MCF 10A (cell line): ENCODE results near the gene FAM219A. TPM values are rescaled to one million over a fixed set of nuclear protein-coding genes. Genes with fewer than 3 reads are reported as not detected.

Source experiments
- Bru-seq: library from RNA; stranded (reverse); fragments of 400-500 nt; gene quantifications from one replicate; lab custom pipeline; 2021; lab: Mats Ljungman, UMichigan
- BruChase-seq, 2 experiments: library from RNA; stranded (reverse); fragments of 400-500 nt; gene quantifications; one replicate each; lab custom pipeline; 2021; lab: Mats Ljungman, UMichigan
- BruUV-seq: library from RNA; stranded (reverse); fragments of 400-500 nt; replicated peaks from 2 replicates; lab custom pipeline; 2021; lab: Mats Ljungman, UMichigan
- CTCF ChIA-PET: fragments of 300-600 bp; sonication (Branson Sonifier 250); formaldehyde crosslinking; extraction: SDS; loops from one replicate; lab custom pipeline; 2021; ENCODE audit warnings: antibody characterized with exemption, inconsistent platforms; lab: Yijun Ruan, JAX
- POLR2A ChIA-PET: fragments of 300-600, 350-650 bp; sonication (Branson Sonifier 250); formaldehyde crosslinking; extraction: SDS; loops from one replicate; lab custom pipeline; 2020; ENCODE audit warnings: antibody characterized with exemption, inconsistent platforms; lab: Yijun Ruan, JAX
- DNase-seq: peaks from one replicate; pipeline ENCODE4 v3.0.0-alpha.2; 2018; ENCODE audit not compliant: unreplicated experiment
- H3K27ac Mint-ChIP-seq: one replicate; pipeline ENCODE4 v1.8.0; 2022; ENCODE audit warnings: mild to moderate bottlenecking, low read depth, mixed read lengths; ENCODE audit not compliant: unreplicated experiment
- H3K27me3 Mint-ChIP-seq: one replicate; pipeline ENCODE4 v1.8.0; 2022; ENCODE audit warnings: mixed read lengths; ENCODE audit not compliant: insufficient read depth, unreplicated experiment
- H3K36me3 Mint-ChIP-seq: one replicate; pipeline ENCODE4 v1.8.0; 2022; ENCODE audit warnings: mild to moderate bottlenecking, moderate library complexity, mixed read lengths; ENCODE audit not compliant: insufficient read depth, unreplicated experiment
- H3K4me1 Mint-ChIP-seq: one replicate; pipeline ENCODE4 v1.8.0; 2022; ENCODE audit warnings: mixed read lengths; ENCODE audit not compliant: insufficient read depth, unreplicated experiment
- H3K4me3 Mint-ChIP-seq: one replicate; pipeline ENCODE4 v1.8.0; 2022; ENCODE audit warnings: mild to moderate bottlenecking, moderate library complexity, mixed read lengths; ENCODE audit not compliant: unreplicated experiment
- H3K9me3 Mint-ChIP-seq: one replicate; pipeline ENCODE4 v1.8.0; 2022; ENCODE audit warnings: mixed read lengths; ENCODE audit not compliant: unreplicated experiment
- intact Hi-C: fragments of 100-400 bp; cut with micrococcal nuclease; formaldehyde crosslinking; loops from 2 replicates; pipeline ENCODE4 v1.14.1; 2022
- long read RNA-seq: library from polyadenylated mRNA; stranded (forward); transcript quantifications from one replicate; pipeline ENCODE4 v2.0.0, GENCODE V29; 2022
- total RNA-seq: library from RNA; stranded (reverse); gene quantifications from 2 replicates; pipeline ENCODE4 v1.2.3, GENCODE V29; 2022
- TF ChIP-seq, protein P1 (sequence below): fragments of 200-600 bp; IDR thresholded peaks from one replicate; pipeline ENCODE4 v1.8.0; 2022; ENCODE audit warnings: antibody characterized with exemption, mild to moderate bottlenecking; ENCODE audit not compliant: unreplicated experiment

Gene FAM219A, protein sequence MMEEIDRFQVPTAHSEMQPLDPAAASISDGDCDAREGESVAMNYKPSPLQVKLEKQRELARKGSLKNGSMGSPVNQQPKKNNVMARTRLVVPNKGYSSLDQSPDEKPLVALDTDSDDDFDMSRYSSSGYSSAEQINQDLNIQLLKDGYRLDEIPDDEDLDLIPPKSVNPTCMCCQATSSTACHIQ
- total RNA-seq (19.3 and 20.3 TPM in 2 replicates), Bru-seq, nascent RNA (percentile 75 among the genes with signal in this experiment), BruChase-seq, experiment 1, labeled RNA remaining after a 6-hour chase (percentile 89 among the genes with signal in this experiment), BruChase-seq, experiment 2, labeled RNA remaining after a 2-hour chase (percentile 85 among the genes with signal in this experiment)
- long read RNA-seq, partial matches to known transcripts: 0 of 15 reads
- long read RNA-seq, other reads (novel, unspliced or antisense): 12 of 15 reads

DNA sequence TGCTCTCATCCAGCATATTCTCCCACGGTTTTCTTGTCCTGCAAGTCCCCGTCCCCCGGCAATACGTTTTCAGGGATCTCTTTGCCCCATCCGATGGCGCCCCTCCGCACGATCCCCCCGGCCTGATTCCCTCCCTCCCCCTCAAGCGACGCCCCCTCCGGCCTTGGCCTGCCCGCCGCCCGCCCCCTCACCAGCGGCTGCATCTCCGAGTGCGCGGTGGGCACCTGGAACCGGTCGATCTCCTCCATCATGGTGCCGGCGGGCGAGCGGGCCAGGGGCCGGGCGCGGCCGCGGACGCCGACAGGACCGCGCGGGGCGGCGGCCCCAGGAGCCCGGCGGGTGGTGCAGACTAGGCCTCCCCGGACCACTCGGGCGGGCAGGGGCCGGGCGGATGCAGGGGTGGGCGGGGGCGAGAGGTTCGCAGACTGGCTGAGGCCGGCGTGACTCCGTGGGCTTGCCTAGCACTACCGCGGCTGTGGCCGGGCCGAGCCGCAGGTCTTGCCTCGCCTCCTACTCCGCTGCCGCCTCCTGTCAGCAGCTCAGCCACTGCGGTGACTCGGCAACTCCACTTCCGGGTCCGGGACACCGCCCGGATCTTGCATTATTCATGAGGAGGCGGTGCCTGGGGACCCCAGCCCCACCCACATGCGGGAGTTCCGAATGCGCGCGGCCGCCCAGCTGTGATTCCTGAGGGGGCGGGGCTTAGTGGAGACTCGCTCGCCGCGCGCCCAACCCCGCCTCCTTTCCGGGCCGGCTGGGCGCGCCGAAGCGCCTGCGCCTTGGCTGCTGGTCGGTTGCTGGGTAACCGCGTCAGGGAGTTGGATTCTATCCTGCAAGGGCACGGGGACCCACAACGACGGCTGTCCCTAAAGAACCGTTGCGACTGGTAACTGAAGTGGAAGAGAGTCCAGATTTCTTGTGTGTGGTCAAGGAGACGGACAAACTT, at the start of gene FAM219A, which contains the start of gene DNAI1:
Gene FAM219A (minus strand): TSS at position 558 of the 946 bp plus-strand sequence. CDS start 307 bp downstream, at position 251.
Gene DNAI1 (plus strand): TSS at position 793 of the 946 bp plus-strand sequence. CDS start 201 bp downstream, outside the sequence.
- H3K4me1 Mint-ChIP-seq: peaks cover 37% of the 10 kb centered on the region
- ChIA-PET CTCF (interaction anchor here (7.6 kb wide), 1 partner anchor 54 kb away, joined by 22 read pairs; no protein-coding TSS in a partner anchor), POLR2A (interaction anchor here (0.6 to 1.3 kb wide), 9 partner anchors 9 to 188 kb away, joined by 3 to 4 read pairs (median 3); partner anchors contain the start of genes DCTN3 and GALT)
- peaks cover 7% of the 10 kb centered on the region for H3K36me3 Mint-ChIP-seq
- TF ChIP-seq, protein P1, sequence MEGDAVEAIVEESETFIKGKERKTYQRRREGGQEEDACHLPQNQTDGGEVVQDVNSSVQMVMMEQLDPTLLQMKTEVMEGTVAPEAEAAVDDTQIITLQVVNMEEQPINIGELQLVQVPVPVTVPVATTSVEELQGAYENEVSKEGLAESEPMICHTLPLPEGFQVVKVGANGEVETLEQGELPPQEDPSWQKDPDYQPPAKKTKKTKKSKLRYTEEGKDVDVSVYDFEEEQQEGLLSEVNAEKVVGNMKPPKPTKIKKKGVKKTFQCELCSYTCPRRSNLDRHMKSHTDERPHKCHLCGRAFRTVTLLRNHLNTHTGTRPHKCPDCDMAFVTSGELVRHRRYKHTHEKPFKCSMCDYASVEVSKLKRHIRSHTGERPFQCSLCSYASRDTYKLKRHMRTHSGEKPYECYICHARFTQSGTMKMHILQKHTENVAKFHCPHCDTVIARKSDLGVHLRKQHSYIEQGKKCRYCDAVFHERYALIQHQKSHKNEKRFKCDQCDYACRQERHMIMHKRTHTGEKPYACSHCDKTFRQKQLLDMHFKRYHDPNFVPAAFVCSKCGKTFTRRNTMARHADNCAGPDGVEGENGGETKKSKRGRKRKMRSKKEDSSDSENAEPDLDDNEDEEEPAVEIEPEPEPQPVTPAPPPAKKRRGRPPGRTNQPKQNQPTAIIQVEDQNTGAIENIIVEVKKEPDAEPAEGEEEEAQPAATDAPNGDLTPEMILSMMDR: no peak
- H3K27me3 Mint-ChIP-seq: no peaks in the 10 kb centered on the region
- no TSS peak for BruUV-seq
- intact Hi-C loops: no loop called here
- peak; percentile 98 for DNase-seq
- no peaks in the 10 kb centered on the region for H3K9me3 Mint-ChIP-seq
- peak within 1 kb of the TSS; percentile 98 for H3K4me3 Mint-ChIP-seq
- H3K27ac Mint-ChIP-seq: peak within 1 kb of the TSS; percentile 97

DNA sequence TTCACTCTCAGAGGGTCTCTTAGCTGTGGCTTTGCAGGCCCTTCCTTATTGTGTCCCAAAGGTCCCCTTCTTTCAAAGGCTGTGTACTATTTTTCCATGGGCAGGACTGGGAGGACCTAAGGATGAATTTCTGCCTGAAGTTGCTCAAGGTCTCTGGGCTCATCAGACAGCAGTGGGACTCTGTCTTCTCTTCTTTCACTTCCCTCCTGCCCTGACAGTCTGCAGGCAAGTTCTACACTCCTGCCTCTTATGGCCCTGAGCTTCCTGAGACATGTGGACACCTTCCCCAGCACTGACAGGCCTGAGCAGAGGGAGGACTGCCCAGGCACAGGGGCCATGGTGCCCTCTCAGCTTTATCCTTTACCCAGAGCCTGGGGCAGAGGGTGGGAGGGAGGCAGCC, 49.6 kb upstream of the FAM219A start:
- intact Hi-C loops: no loop called here
- TF ChIP-seq, protein P1: no peak
- H3K27me3 Mint-ChIP-seq: peaks cover 11% of the 10 kb centered on the region
- ChIA-PET CTCF (interaction anchor here (1.0 kb wide), 1 partner anchor 104 kb away, joined by 4 read pairs; no protein-coding TSS in a partner anchor), POLR2A (no interaction called here)
- H3K4me3 Mint-ChIP-seq: no peak overlapping the region
- no peak overlapping the region for H3K27ac Mint-ChIP-seq
- no TSS peak for BruUV-seq
- H3K36me3 Mint-ChIP-seq: peaks cover 10% of the 10 kb centered on the region
- H3K9me3 Mint-ChIP-seq: no peaks in the 10 kb centered on the region
- no peaks in the 10 kb centered on the region for H3K4me1 Mint-ChIP-seq
- no peak for DNase-seq

DNA sequence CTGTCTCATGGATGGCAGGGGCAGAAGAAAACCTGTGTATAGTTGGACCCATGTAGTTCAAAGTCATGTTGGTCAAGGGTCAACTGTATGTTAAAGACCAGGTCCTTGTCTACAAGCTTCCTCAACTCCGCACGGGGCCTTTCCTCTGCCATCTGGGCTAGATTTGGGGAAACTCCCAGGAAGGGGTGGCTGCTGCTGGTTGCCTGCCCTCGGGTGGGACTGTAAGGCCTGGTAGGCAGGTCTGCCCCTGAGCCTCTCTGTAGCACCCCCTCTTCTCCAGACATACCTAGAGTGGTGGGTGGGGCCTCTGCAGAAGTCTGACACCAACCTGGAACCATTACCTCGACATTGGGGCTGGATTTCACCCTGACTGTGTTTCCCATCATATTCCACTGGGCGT, 49.2 kb upstream of the FAM219A start:
- H3K4me1 Mint-ChIP-seq: no peaks in the 10 kb centered on the region
- ChIA-PET POLR2A (no interaction called here), CTCF (interaction anchor here (0.7 to 1.0 kb wide), 3 partner anchors 11 to 104 kb away, joined by 4 read pairs; no protein-coding TSS in a partner anchor)
- TF ChIP-seq, protein P1: no peak
- BruUV-seq: no TSS peak
- no peak overlapping the region for H3K27ac Mint-ChIP-seq
- peaks cover 11% of the 10 kb centered on the region for H3K27me3 Mint-ChIP-seq
- peaks cover 10% of the 10 kb centered on the region for H3K36me3 Mint-ChIP-seq
- no peak overlapping the region for H3K4me3 Mint-ChIP-seq
- no peaks in the 10 kb centered on the region for H3K9me3 Mint-ChIP-seq
- no peak for DNase-seq
- intact Hi-C loops: no loop called here
